Stimulated activated CD8-positive, alpha-beta memory T cell treated with anti-CD3 and anti-CD28 coated beads, Interleukin-7, amount 100 ng/mL, for 1 hour (primary cell): Measurements from ENCODE around the gene ITPKC.

Experiments
- DNase-seq, 2 donors: peaks; one replicate each; pipeline ENCODE4 v3.0.0-alpha.2; 2020; ENCODE audit warnings: low read depth in 2 of 2

The ITPKC gene

DNA sequence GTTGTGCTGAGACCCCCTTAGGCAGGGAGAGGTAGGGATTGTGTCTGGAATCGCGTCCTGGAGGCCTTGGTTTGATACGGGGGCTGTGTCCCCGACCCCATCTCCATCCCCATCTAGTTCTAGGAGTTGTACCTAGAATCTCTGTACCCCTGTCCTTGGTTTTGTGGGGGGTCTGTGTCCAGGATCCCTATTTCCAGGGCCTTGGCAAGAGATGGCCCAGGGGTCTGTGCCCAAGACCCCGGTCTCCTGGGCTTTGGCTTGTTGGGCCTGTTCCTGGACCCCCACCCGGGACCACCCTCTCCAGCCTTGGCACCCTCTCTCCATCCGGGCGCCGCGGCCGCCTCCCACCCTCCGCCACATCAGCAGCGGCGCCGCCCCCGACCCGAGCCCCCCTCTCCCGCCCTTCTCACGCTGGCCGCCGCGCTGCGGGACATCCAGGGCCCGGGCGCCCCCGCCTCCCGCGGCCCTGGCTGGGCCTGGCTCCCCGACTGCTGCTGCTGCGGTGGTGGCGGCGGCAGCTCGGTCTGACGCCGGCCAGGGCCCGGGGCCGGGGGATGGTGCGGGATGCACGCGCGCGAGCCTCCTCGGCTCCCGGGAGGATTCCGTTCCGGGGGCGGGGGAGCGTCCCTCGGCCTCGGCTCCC, 26.7 kb upstream of the ITPKC start, which contains the start of gene NUMBL:
NUMBL (minus strand) TSS at position 602 of the 643 bp plus-strand sequence; CDS start at position 434, 168 bp downstream.
- no peak for DNase-seq

DNA sequence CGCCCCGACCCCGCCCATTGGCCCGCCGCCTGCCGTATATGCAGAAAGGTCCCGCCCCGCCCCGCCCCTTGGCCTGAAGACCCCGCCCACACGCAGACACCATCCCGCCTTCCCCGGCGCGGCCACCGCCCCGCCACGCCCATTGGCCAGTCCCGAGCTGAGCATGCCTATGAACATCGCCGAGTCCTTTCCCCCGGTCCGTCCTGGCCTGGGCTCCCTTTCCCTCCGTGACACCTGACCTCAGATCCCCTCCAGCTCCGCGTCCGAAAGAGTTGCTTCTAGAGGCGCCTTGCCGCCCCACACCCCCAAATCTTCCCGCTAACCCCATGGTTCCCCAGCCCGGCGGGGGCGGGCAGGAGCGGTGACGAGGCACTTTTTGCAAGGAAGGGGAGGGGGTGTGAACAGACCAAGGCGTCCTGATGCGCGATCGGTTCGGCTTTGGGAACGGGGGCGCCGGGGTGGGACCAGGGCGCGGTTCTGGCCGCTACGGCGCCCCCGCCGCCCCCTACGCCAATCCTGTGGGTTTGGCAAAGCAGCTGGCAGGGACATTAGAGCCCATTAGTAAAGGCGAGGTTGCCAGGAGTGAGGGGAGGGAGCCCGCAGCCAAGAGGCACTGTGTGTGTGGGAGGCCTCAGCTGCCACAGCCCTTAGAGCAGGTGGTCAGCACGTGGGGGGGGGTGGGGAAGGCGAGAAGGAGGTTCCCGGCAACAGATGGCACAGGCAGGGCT, 26.1 kb upstream of the ITPKC start:
- DNase-seq = peak; percentile 64 to 65

DNA sequence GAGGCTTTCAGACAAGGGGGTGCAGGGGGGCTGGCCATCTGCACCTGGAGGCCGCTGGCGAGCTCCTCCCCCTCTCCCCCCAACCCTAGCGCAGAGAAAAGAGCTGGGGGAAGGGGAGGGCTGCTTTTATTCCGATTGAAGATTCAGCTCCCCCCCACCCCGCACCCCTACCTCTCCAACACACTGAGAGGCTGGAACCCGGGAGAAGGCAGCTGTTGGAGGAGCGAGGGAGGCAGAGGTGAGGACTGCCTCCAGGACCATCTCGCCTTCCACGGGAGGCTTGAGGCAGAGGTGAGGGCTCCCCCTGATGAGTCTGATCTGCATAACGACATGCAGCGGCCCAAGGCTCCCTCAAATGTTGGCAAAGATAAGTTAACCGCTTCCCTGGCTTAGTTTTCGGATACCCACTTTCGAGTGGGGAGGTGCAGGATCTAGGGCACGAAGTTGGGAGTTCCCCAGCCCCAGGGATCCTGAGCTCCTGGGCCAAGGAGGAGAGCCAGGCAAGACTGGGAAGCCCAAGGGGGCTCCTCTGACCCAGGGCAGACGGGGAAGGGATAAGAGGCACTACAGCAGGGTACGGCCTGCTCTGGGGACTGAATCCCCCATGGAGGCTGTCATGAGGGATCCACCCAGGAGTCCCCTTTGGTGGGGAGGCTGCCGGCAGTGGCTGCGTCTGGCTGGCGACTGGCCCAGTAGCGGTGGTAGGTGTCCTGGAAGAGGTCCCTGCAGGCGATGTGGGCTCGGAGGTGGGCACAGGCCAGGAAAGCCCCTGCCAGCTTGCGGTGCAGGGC, 25.3 kb upstream of the ITPKC start:
- no peak for DNase-seq

DNA sequence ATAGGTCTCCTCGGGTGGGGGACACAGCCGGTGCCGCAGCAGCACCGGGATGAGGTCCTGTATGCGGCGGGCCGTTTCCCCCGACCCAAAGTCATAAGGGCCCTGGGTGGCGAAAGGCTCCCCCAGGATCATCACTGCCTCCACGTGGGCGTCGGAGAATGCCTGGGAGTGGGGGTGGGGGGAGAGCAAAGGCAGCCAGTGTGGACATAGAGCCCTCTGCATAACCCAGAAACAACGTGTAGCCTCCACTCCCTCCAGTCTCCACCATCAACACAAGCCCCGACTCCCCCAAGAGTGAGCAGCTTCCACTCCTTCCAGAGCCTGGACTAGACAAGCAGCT, 24.7 kb upstream of the ITPKC start:
- DNase-seq = no peak

DNA sequence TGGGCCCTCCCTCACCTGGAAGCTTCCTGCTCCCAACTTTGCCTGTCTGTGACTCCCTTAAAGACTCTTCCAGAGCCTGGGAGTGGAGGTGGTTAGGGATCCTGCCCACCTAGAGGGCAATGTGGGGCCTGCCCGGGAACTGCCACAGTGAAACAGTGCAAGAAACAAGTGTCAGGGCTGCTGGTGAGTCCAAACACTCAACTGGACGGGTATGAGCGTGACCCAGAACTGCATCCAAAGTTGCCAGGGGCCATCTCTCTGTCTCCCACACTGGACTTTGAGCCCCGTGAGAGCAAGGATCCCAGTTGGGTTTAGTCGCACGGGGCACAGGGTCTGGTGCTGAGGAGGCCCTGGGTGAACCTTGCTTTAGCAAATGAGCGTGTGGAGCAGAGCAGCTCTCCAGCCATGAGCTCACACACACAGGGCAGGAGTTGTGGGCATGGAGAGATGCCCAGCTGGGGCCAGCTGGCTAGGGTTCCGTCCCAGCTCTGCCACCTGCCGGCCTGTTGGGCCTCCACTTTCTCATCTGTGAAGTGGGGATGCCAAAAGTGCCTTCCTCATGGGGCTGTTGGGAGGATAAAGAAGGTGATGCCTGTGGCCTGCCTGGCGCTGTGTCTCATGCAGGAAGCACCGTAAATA, 23.6 kb upstream of the ITPKC start:
- DNase-seq = no peak

DNA sequence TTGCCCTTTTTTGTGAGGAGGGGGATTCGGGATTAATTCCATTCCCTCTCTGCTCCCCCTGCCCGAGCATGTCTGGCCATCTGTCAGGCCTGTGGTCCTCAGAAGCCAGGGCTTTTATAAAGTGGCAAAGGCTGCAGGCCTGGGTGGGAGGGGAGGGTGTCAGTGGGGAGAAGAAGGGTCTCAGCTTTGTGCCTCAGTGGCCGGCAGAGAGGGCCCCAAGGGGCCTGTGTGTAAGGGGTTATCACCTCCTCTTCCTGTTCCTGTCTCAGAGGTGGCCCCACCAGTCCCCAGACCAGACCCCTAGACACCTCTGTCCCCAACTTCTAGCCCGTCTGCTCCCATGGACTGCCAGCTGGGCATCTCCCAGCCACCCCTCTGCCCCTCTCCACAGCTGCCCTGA, 23.0 kb upstream of the ITPKC start:
- no peak for DNase-seq

DNA sequence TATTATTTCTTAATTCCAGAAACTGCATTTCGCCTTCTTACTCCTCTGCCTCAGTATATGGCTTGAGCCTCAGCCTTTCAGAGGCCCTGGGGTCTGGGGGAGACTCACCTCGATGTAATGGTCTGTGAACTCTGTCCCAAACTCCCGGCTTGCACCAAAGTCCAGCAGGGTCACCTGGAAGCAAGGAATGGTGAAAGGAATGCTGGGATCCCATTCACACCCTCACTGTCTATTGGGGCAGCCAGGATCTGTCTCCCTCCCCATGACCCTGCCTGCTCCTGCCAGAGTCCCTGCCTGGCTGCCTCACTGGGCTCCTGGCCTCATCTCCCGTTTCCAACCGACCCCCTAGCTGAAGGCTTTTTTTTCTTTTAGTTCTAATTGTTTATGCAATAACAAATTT, 21.0 kb upstream of the ITPKC start:
- DNase-seq = no peak

DNA sequence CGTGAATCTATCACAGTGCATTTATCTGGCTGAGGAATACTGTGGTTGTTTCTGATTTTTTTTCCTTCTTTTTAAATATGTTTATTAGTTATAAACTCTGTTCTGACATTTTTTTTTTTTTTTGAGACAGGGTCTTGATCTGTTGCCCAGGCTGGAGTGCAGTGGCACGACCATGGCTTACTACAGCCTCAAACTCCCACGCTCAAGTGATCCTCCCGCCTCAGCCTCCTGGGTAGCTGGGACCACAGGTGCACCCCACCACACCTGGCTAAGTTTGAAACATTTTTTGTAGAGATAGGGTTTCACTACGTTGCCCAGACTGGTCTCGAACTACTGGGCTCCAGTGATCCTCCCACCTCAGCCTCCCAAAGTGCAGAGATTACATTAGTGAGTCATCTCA, 19.9 kb upstream of the ITPKC start:
- no peak for DNase-seq

DNA sequence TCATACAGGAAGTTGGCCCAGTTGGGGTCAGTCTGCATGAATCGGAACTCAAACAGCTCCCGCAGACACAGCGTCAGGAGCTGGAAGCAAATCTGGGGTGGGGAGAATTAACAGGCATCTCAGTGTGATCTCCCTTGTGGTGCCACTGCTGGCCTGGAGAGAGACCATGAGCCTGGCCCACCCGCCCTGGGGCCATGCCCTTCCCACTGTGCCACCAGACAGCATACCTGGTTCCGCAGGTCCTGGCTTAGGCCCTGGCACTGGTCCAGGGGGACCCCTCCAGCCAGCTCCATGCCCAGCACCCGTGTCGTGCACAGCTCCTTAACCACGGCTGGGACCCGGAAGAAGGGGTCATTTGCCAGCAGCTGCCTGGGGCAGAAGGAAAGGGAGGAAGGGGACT, 16.8 kb upstream of the ITPKC start:
- no peak for DNase-seq

DNA sequence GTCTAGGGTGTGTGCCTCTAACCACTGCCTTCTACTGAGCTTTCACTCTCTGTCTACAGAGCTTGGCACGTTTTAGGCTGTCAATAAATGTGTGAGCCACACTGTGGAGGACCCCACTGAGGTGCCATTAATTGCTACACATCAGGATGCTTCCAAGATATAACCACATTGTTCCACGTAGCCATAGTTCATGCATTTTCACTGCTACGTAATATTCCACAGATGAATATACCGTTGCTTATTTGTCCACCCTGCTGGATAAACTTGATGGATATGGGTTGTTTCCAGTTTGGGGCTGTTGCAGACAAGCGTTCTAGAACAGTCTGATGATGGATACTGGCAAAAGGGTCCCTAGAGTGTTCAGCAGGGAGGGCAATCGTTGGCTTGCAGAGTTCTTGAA, 15.2 kb upstream of the ITPKC start:
- no peak for DNase-seq

DNA sequence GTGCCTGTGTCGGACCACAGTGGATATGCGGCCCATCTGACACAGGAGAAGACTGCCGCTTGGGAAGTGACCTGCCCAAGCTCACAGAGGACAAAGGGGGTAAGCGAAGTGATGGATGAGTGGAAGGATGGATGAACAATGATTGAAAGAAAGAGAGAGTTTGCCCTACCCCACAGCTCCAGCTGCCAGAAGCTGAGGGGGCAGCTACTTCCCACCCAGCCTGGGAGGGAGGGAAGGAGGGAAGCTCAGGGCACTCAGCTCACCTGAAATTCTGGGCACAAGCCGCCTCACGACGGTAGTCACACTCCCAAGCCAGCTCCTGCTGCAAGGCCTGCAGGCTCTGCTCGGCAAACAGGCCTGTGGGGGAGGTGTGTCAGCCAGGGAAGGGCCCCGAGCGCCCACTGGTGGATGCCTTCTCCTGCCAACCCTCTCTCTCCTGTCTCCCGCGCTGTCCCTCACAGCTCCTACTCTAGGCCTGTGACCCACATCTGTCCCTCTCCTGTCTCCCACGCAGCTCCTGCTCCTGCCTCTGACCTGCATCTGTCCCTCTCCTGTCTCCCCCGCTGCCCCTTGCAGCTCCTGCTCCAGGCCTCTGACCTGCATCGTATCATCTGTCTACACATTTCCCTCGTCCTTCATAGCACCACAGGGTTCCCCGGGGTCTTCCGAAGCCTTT, 14.4 kb upstream of the ITPKC start:
- no peak for DNase-seq

DNA sequence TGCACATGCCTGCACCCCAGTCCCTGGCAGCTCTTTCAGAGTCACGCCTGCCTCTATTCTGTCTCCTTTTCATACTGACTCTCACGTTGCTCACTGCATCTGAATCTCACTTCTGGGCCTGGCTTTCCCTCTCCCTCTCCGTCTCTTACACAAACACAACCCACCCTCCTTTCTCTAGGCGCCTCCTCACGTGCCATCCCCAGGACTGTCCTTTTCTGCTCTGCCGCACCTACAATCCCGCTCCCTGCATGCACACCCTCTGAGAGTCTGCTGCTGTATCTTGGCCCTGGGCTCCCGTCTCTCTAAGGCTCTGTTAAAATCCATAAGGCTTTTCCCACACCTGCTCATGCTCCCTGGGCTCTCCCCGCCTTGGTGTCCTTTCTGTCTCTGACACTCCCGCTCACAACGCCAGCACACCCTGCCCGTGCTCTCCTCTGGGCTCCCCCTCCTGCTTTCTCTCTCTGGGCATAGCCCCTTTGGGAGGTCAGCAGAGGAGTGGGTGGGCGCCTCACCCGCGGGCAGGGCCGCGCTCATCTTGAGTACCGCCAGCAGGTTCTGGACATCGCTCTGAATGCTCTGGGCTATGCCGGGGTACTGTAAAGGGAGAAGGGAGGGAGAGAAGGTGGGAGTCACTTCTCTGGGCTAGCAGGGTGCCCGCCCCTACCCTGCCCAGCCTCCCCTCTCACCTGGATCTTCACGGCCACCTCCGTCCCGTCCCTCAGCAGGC, 13.7 kb upstream of the ITPKC start:
- no peak for DNase-seq

DNA sequence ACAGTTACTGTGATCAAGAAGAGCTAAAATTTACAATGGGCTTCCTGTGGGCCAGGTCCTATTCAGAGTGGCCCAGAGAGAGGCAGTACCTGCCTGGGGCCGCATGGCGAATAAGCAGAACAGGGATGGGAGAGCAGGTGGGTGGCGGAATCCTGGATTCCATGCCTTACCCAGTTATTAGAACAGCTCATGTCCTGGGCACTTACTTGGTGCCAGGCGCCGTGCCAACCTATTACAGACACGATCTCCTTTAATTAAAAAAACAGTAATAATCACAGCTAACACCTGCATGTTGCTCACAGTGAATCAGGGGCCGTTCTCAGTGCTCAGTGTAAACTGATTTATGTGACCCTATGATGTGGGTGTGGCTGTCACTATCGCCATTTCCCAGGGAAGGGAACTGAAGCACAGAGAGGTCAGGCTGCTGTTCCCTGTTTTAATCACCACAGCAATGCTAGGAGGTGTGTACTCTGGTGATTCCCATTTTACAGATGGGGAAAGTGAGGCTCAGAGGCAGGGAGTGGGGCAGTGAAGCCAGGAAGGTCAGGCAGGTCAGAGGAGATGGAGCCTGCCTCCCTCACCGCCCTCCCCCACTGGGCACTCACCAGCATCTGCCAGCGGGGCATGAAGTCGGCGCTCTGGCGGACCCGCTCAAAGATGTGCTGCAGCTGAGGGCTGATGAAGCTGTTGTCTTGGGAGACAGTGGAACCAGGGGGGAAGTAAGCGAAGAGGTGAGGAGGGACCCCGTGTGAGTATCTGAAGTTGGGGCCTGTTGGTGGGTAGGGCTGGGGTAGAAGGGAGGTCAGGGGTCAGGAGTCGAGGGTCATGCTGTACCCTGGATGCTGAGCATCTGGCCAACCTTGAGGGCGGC, 12.2 kb upstream of the ITPKC start:
- no peak for DNase-seq

DNA sequence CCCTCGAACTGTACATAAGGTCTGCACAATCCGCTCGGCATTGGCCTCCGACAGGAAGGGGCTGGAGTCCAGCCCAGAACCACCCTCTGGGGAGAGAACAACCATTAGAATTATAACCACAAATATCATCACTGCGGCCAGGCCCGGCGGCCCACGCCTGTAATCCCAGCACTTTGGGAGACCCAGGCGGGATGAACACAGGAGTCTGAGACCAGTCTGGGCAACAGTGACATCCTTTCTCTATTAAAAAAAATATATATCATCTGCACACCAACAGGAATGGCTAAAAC, 11.6 kb upstream of the ITPKC start:
- no peak for DNase-seq

DNA sequence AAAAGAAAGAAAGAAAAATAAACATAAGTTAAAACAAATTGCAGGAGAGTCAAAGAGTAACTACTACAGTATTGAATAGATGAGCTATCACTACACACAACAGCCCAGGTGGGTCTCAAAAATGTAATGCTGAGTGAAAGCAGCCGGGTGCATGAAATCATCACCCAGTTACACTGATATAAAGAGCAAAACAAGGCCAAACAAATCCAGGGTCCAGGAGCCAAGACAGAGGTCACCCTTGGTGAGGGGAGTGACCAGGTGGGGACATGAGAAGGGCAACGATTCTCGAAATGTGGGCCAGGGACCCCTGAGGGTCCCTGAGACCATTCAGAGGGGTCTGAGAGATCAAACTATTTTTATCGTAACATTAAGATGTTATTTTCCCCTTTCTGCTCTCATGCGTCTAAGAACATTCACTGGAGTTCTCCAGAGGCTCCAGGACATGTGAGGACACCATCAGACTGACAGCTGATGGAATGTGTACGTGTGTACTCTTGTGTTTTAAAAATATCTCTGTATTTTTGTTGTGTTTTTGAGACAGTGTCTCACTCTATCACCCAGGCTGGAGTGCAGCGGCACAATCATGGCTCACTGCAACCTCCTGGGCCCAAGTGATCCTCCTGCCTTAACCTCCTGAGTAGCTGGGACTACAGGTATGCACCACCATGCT, 10.8 kb upstream of the ITPKC start:
- no peak for DNase-seq

DNA sequence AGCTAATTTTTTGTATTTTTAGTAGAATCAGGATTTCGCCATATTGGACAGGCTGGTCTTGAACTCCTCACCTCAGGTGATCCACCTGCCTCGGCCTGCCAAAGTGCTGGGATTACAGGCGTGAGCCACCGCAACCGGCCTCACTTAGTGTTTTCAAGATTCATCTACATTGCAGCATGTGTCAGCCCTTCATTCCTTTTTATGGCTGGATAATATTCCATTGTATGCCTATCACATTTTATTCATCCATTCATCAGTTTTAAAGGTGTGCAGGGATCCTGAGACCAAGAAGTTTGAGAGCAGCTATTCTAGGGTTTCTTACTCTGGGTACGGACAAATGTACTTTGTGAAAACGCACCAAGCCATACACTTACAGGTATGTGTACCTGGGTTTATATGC, 9.3 kb upstream of the ITPKC start:
- DNase-seq = no peak

DNA sequence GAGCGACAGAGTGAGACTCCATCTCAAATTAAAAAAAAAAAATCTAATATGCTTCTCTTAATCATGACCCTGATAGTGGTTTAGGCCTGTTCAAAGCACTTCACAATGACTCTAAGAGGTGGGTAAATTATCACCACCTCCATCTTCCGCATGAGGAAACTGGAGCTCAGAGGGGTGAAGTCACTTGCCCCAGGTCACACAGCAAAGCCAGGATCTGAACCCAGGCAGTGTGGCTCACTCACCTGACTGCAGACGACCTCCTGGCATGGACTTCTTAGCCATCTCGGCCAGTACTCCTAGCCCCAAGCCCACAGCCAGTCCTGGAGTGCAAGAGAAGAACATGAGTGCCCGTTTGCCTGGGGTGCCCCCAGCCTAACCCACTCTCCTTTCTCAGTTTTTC, 7.1 kb upstream of the ITPKC start:
- DNase-seq = no peak

DNA sequence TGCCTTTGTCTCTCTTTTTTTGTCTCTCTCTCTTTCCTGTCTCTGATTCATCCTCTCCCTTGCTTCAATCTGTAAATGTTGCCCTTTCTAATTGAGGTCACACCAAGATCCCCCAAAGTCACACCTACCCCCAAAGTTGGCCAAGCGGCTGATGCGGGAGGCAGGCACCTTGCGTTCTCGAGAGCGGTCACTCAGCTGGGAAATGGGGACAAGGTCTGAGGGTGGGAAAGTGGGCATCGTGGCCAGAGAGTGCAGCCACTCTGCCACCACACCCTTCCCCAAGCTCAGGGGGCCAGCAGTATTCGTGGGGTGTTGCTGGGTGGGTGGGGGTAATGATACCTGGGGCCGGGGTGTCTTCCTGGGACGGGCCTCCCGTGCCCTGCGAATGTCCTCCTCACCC, 3.0 kb upstream of the ITPKC start:
- DNase-seq = no peak

DNA sequence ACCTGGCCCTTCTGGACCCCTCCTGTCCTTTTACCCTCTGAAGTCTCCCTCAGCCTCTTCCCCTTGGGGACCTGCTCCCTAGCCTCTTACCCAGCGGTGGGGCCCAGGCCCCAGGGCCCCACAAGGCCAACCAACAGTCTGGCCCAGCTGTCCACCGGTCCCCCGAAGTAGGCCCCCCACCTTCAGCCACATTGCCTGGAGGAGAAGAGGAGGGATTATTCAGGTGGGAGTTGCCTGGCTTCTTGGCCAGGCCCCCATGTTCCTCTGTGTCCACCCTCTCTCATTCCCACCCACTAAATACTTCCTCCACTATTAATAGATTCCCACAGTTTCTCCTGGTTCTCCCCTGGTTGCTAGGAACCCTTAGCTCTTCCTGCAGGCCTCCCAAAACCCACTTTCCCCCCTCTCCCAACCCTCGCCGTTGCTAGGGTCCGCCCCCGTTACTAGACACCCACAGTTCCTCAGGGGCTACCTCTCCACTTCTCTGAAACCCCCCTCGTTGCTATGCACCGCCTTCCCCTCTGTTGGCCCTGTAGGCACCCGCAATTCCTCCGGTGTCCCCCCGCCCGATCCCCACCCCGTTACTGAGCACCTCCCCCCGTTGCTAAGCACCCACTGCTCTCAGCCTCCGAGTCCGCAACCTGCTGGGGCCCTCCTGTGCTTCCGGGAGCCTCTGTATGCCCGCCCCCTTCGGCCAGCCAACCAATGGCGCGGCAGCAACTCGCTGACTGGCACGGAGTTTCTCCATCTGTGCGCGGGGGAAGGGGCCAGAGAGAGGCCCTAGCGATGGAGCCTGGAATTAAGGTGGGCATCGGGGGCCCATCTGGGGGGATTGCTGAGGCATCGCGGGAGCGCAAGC, 2.2 kb upstream of the ITPKC start:
- peak; percentile 83 to 84 for DNase-seq
